ENCODE results near the gene EFNA5. TPM values are rescaled to one million over a fixed set of nuclear protein-coding genes. Genes with fewer than 3 reads are reported as not detected.

The EFNA5 gene
- polyA plus RNA-seq, 3 donors = 0.01 TPM; not detected in 2

DNA sequence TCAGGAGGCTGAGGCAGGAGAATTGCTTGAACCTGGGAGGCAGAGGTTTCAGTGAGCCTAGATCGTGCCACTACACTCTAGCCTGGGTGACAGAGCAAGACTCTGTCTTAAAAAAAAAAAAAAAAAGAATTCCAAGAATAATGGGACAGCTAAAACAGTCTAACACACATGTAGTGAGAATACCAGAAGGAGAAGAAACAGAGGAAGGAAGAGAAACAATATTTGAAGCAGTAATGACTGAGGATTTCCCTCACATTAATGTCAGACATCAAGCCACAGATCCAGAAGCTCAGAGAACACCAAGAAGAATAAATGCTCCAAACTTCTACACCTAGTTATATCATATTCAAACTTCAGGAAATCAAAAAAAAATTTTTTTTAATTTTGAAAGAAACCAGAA, 47.1 kb upstream of the EFNA5 start:
- Mint-ChIP-seq H3K27ac (no peak overlapping the region), H3K27me3 (ENCODE audit: low read depth in 3 of 3) (no peaks in the 10 kb centered on the region), H3K36me3 (no peaks in the 10 kb centered on the region), H3K4me3 (no peak overlapping the region), H3K9me3 (peaks cover 8 to 34% (median 23%) of the 10 kb centered on the region in 7 donors), H3K4me1 (no peaks in the 10 kb centered on the region)
- no peaks in the 10 kb centered on the region for H3K27me3 ChIP-seq (ENCODE audit: control insufficient read depth in 2 of 2, insufficient read depth in 2 of 2, low read length in 2 of 2)
- intact Hi-C loops (cut with micrococcal nuclease) = no loop called here
- no peaks in the 10 kb centered on the region for H3K4me1 ChIP-seq (ENCODE audit: control insufficient read depth in 1 of 2, insufficient read depth in 2 of 2, low read length in 2 of 2)
- H4K20me1 ChIP-seq (ENCODE audit: insufficient read depth, low read length) = no peaks in the 10 kb centered on the region
- H2AFZ ChIP-seq (ENCODE audit: insufficient read depth, low read depth, low read length, poor library complexity, severe bottlenecking) = no peak overlapping the region
- peaks cover 20% of the 10 kb centered on the region in 2 donors for H3K9me3 ChIP-seq (replicated peaks in 1 of 2; ENCODE audit: control insufficient read depth in 1 of 2, insufficient read depth in 1 of 2, low read length in 2 of 2)
- H3K9ac ChIP-seq (ENCODE audit: insufficient read depth, low read length, poor library complexity, severe bottlenecking) = no peak overlapping the region
- no peaks in the 10 kb centered on the region for H3K36me3 ChIP-seq (replicated peaks in 1 of 2; ENCODE audit: control insufficient read depth in 1 of 2, insufficient read depth in 2 of 2, low read length in 2 of 2)
- H3K79me2 ChIP-seq (ENCODE audit: insufficient read depth, low read length) = no peaks in the 10 kb centered on the region
- TF ChIP-seq, protein P1, sequence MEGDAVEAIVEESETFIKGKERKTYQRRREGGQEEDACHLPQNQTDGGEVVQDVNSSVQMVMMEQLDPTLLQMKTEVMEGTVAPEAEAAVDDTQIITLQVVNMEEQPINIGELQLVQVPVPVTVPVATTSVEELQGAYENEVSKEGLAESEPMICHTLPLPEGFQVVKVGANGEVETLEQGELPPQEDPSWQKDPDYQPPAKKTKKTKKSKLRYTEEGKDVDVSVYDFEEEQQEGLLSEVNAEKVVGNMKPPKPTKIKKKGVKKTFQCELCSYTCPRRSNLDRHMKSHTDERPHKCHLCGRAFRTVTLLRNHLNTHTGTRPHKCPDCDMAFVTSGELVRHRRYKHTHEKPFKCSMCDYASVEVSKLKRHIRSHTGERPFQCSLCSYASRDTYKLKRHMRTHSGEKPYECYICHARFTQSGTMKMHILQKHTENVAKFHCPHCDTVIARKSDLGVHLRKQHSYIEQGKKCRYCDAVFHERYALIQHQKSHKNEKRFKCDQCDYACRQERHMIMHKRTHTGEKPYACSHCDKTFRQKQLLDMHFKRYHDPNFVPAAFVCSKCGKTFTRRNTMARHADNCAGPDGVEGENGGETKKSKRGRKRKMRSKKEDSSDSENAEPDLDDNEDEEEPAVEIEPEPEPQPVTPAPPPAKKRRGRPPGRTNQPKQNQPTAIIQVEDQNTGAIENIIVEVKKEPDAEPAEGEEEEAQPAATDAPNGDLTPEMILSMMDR (IDR thresholded peaks at IDR 0.05) = no peak
- H3K4me2 ChIP-seq (replicated peaks; ENCODE audit: extremely low read depth, low read length, poor library complexity, severe bottlenecking) = no peak overlapping the region
- whole genome bisulfite sequencing (ENCODE audit: insufficient coverage) = no CpG with 5 or more reads among the region's 1 CpG
- no peak overlapping the region for H3K4me3 ChIP-seq (replicated peaks in 1 of 3; ENCODE audit: low read depth in 2 of 3, low read length in 3 of 3)
- H3K27ac ChIP-seq (ENCODE audit: low read depth in 1 of 2, low read length in 2 of 2) = no peak overlapping the region
- DNase-seq = no peak

DNA sequence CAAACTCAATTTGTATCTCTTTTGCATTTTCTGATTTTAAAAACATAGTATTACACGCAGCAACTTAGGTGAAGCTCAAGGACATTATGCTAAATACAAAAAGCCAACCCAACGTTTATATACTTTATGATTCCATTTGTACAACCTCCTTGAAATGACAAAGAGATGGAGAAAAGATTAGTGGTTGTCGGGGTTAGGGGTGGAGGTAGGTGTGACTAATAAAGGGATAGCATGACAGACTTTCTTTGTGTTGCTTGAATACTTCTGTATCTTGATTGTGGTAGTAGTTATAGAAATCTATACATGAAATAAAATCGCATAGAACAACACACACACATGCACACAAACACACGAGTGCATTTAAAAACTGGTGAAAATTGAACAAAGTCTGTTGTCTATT, 42.5 kb upstream of the EFNA5 start:
- no peak overlapping the region for H3K9ac ChIP-seq (ENCODE audit: insufficient read depth, low read length, poor library complexity, severe bottlenecking)
- H2AFZ ChIP-seq (ENCODE audit: insufficient read depth, low read depth, low read length, poor library complexity, severe bottlenecking) = no peak overlapping the region
- H3K4me3 ChIP-seq (replicated peaks in 1 of 3; ENCODE audit: low read depth in 2 of 3, low read length in 3 of 3) = no peak overlapping the region
- H4K20me1 ChIP-seq (ENCODE audit: insufficient read depth, low read length) = no peaks in the 10 kb centered on the region
- no peak overlapping the region for H3K27ac ChIP-seq (ENCODE audit: low read depth in 1 of 2, low read length in 2 of 2)
- no peak overlapping the region for H3K27ac Mint-ChIP-seq
- intact Hi-C loops (cut with micrococcal nuclease) = no loop called here
- no peaks in the 10 kb centered on the region for H3K4me1 Mint-ChIP-seq
- H3K9me3 ChIP-seq (replicated peaks in 1 of 2; ENCODE audit: control insufficient read depth in 1 of 2, insufficient read depth in 1 of 2, low read length in 2 of 2) = peaks cover 7 to 9% of the 10 kb centered on the region in 2 donors
- TF ChIP-seq, protein P1 (IDR thresholded peaks at IDR 0.05) = no peak
- H3K79me2 ChIP-seq (ENCODE audit: insufficient read depth, low read length) = no peaks in the 10 kb centered on the region
- H3K36me3 ChIP-seq (replicated peaks in 1 of 2; ENCODE audit: control insufficient read depth in 1 of 2, insufficient read depth in 2 of 2, low read length in 2 of 2) = no peaks in the 10 kb centered on the region
- H3K27me3 Mint-ChIP-seq (ENCODE audit: low read depth in 3 of 3) = no peaks in the 10 kb centered on the region
- no peak for DNase-seq
- H3K4me2 ChIP-seq (replicated peaks; ENCODE audit: extremely low read depth, low read length, poor library complexity, severe bottlenecking) = no peak overlapping the region
- H3K4me3 Mint-ChIP-seq = no peak overlapping the region
- no peaks in the 10 kb centered on the region for H3K4me1 ChIP-seq (ENCODE audit: control insufficient read depth in 1 of 2, insufficient read depth in 2 of 2, low read length in 2 of 2)
- peaks cover 0 to 13% (median 6%) of the 10 kb centered on the region in 7 donors for H3K9me3 Mint-ChIP-seq
- H3K36me3 Mint-ChIP-seq = no peaks in the 10 kb centered on the region
- no peaks in the 10 kb centered on the region for H3K27me3 ChIP-seq (ENCODE audit: control insufficient read depth in 2 of 2, insufficient read depth in 2 of 2, low read length in 2 of 2)
- WGBS (ENCODE audit: insufficient coverage) = no CpG with 5 or more reads among the region's 5 CpGs

Measured in CD14-positive monocyte (primary cell).